GM19452 (cell line): ENCODE measurements around the gene GATA2.

ENCODE experiments used
- ATAC-seq: cut with Tn5 transposase; IDR thresholded peaks from one replicate; pipeline ENCODE4 v1.9.1; 2021; ENCODE audit not compliant: unreplicated experiment

The GATA2 gene

GRCh38 chr3:128502712-128503111 lies 9.7 kb upstream of the GATA2 start:
- no peak for ATAC-seq

GRCh38 chr3:128501431-128501830 lies 8.4 kb upstream of the GATA2 start:
- no peak for ATAC-seq

- no peak for ATAC-seq
Measured at GRCh38 chr3:128500556-128500955, 7.6 kb upstream of the GATA2 start.

- ATAC-seq, result no peak
Measured at GRCh38 chr3:128499724-128500275, 6.8 kb upstream of the GATA2 start.

- no peak for ATAC-seq
Measured at GRCh38 chr3:128498901-128499530, 6.0 kb upstream of the GATA2 start.

- ATAC-seq, result no peak
Measured at GRCh38 chr3:128498127-128498626, 5.2 kb upstream of the GATA2 start.

- no peak for ATAC-seq
Measured at GRCh38 chr3:128497305-128498126, 4.5 kb upstream of the GATA2 start.

- ATAC-seq, result no peak
Measured at GRCh38 chr3:128496602-128497304, 3.8 kb upstream of the GATA2 start.

GRCh38 chr3:128496019-128496601 lies 3.1 kb upstream of the GATA2 start:
- no peak for ATAC-seq

- ATAC-seq, result no peak
Measured at GRCh38 chr3:128495435-128495970, 2.5 kb upstream of the GATA2 start.

GRCh38 chr3:128494367-128494650 lies 1.3 kb upstream of the GATA2 start:
- no peak for ATAC-seq

- no peak for ATAC-seq
Measured at GRCh38 chr3:128493570-128494366, 767 bp upstream of the GATA2 start.

- ATAC-seq, result no peak
Measured at GRCh38 chr3:128491941-128492670, 895 bp downstream of the GATA2 start.

GRCh38 chr3:128491691-128491940 lies 1.4 kb downstream of the GATA2 start:
- ATAC-seq, result no peak

GRCh38 chr3:128490915-128491690 lies 1.9 kb downstream of the GATA2 start:
- no peak for ATAC-seq

GRCh38 chr3:128490650-128490914 lies 2.4 kb downstream of the GATA2 start:
- ATAC-seq, result no peak

GRCh38 chr3:128489927-128490649 lies 2.9 kb downstream of the GATA2 start:
- ATAC-seq, result no peak

GRCh38 chr3:128489674-128489926 lies 3.4 kb downstream of the GATA2 start:
- ATAC-seq, result no peak
